ENCODE data around the gene SEPTIN1.
A peak's percentile ranks its signal among the peaks of the same experiment; 100 is the strongest.

SEPTIN1 gene

GRCh38 chr16:30382111-30382881 lies at the start of gene SEPTIN1:
TSS of gene SEPTIN1 (minus strand) at chr16:30382561. CDS start at chr16:30382542, 19 bp downstream.
- DNase-seq (ENCODE audit: low spot score), result no peak

GRCh38 chr16:30430428-30430970 lies 48.1 kb upstream of the SEPTIN1 start:
- DNase-seq (ENCODE audit: low spot score), result no peak

- DNase-seq (ENCODE audit: low spot score), result peak; percentile 90
Observed at GRCh38 chr16:30429678-30430427, 47.5 kb upstream of the SEPTIN1 start, which contains the start of gene DCTPP1. TSS of gene DCTPP1 (minus strand) at chr16:30430030. CDS start at chr16:30429980, 50 bp downstream.

- no peak for DNase-seq (ENCODE audit: low spot score)
Observed at GRCh38 chr16:30429418-30429677, 47.0 kb upstream of the SEPTIN1 start.

GRCh38 chr16:30428055-30428454 lies 45.7 kb upstream of the SEPTIN1 start:
- DNase-seq (ENCODE audit: low spot score), result no peak

- no peak for DNase-seq (ENCODE audit: low spot score)
Observed at GRCh38 chr16:30421010-30421409, 38.6 kb upstream of the SEPTIN1 start.

- DNase-seq (ENCODE audit: low spot score), result no peak
Observed at GRCh38 chr16:30418350-30419181, 36.2 kb upstream of the SEPTIN1 start.

GRCh38 chr16:30417529-30418349 lies 35.4 kb upstream of the SEPTIN1 start:
- peak; percentile 83 for DNase-seq (ENCODE audit: low spot score)

GRCh38 chr16:30416624-30417528 lies 34.5 kb upstream of the SEPTIN1 start:
- no peak for DNase-seq (ENCODE audit: low spot score)

GRCh38 chr16:30416047-30416603 lies 33.8 kb upstream of the SEPTIN1 start:
- no peak for DNase-seq (ENCODE audit: low spot score)

GRCh38 chr16:30414159-30414558 lies 31.8 kb upstream of the SEPTIN1 start:
- DNase-seq (ENCODE audit: low spot score), result no peak

GRCh38 chr16:30413112-30413806 lies 30.9 kb upstream of the SEPTIN1 start:
- no peak for DNase-seq (ENCODE audit: low spot score)

- peak; percentile 89 for DNase-seq (ENCODE audit: low spot score)
Observed at GRCh38 chr16:30409125-30410060, 27.0 kb upstream of the SEPTIN1 start.

GRCh38 chr16:30407804-30408534 lies 25.6 kb upstream of the SEPTIN1 start:
- DNase-seq (ENCODE audit: low spot score), result no peak

GRCh38 chr16:30407102-30407803 lies 24.9 kb upstream of the SEPTIN1 start, which contains the start of gene ZNF771:
TSS of gene ZNF771 (plus strand) at chr16:30407606. CDS start at chr16:30408054, 448 bp downstream.
- DNase-seq (ENCODE audit: low spot score), result peak; percentile 81

GRCh38 chr16:30406795-30407101 lies 24.4 kb upstream of the SEPTIN1 start:
- DNase-seq (ENCODE audit: low spot score), result no peak

Data from HuH-7 (cell line).